Measurements from ENCODE around the gene ATG2B.

ATG2B gene

DNA sequence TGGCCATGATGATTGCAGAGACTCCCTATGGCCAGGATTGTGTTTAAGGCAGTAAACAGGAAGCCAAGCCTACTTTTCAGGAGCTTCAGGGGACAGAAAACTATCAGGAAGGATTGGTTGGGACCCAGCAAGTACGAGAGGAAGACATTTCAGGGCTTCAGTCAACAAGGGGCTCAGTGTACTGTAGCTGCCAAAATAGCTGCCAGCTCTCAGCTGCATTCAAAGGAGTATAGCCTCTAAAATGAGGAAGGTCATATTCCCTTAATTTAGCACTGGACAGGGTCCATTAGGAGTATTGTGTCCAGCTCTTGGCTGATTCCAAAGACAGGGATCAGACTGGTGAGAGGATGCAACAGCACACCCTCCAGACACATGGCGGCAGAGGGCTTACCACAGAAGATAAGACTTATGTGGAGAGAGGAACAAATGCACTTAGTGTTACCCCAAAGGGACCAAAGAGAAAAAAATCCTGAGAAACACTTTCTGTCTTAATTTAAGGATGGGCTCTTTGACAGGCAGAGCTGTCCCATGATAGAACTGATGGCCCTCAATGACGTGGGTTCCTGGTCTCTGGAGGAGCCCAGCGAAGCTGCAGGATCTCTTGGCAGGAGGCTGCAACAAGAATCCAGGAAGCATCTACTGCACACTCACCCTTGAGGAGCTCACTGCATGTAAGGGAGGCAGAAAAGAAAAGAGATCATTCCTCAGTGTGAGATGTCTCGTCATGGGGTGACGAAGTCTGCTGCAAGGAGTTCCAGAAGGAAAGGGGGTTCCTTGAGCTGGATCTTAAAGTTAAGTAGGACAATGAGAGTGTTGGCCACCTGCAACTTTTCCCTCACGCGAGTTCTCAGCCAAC is 92.3 kb downstream of the ATG2B start:
- TF ChIP-seq CTCF (IDR thresholded peaks at IDR 0.05; ENCODE audit: insufficient read depth, low read depth, low read length, missing control alignments) = no peak
- no peak overlapping the region for H3K4me3 ChIP-seq (ENCODE audit: low read length)
- DNase-seq (ENCODE audit: low read depth) = no peak

DNA sequence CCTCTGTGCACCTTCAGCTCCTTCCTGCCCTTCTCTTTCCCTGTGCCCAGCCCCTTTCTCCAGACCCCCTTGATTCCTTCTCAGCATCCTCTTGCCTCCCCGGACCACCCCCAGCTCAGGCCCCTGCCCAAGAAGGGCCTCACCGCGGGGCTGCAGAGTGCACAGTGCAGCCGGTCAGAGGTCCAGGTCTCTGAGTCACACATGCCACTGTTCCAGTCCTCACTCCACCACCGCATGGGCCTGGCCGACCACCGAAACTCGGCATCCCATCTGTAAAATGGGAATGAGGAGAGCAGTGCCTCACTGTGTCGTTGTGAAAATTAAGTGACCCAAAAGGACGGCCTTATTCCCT is 93.8 kb downstream of the ATG2B start:
- no peak for DNase-seq (ENCODE audit: low read depth)
- no peak for TF ChIP-seq CTCF (IDR thresholded peaks at IDR 0.05; ENCODE audit: insufficient read depth, low read depth, low read length, missing control alignments)
- no peak overlapping the region for H3K4me3 ChIP-seq (ENCODE audit: low read length)

GRCh38 chr14:96268431-96269358 is 94.4 kb downstream of the ATG2B start:
- DNase-seq (ENCODE audit: low read depth) = peak; percentile 96
- no peak overlapping the region for H3K4me3 ChIP-seq (ENCODE audit: low read length)
- TF ChIP-seq CTCF (IDR thresholded peaks at IDR 0.05; ENCODE audit: insufficient read depth, low read depth, low read length, missing control alignments) = no peak

- TF ChIP-seq CTCF (IDR thresholded peaks at IDR 0.05; ENCODE audit: insufficient read depth, low read depth, low read length, missing control alignments) = no peak
- H3K4me3 ChIP-seq (ENCODE audit: low read length) = no peak overlapping the region
Measured at GRCh38 chr14:96267916-96268315, 95.2 kb downstream of the ATG2B start.

DNA sequence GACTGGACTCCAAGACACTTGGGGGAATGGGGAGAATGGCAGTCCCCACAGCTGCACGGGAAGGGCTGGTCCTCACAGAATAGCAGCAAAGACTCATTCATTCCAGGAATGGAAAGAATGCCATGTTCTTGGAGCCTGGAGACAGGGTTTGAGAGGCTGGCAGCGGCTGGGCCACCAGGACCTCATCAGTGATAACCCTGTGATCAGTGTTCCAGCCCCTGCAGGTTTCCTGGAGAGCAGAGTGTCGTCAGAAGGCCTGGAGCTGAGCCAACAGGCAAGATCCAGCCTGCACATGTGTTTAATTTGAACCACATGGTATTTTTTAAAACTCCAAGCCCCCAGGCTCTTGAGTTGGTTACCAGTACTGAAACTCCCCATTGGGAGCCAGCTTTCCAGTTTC is 95.8 kb downstream of the ATG2B start:
- TF ChIP-seq CTCF (IDR thresholded peaks at IDR 0.05; ENCODE audit: insufficient read depth, low read depth, low read length, missing control alignments) = no peak
- no peak overlapping the region for H3K4me3 ChIP-seq (ENCODE audit: low read length)
- peak; percentile 96 for DNase-seq (ENCODE audit: low read depth)

More at GRCh38 chr14:96267916-96268315, 95.2 kb downstream of the ATG2B start:
- peak; percentile 68 for DNase-seq (ENCODE audit: low read depth)

DNA sequence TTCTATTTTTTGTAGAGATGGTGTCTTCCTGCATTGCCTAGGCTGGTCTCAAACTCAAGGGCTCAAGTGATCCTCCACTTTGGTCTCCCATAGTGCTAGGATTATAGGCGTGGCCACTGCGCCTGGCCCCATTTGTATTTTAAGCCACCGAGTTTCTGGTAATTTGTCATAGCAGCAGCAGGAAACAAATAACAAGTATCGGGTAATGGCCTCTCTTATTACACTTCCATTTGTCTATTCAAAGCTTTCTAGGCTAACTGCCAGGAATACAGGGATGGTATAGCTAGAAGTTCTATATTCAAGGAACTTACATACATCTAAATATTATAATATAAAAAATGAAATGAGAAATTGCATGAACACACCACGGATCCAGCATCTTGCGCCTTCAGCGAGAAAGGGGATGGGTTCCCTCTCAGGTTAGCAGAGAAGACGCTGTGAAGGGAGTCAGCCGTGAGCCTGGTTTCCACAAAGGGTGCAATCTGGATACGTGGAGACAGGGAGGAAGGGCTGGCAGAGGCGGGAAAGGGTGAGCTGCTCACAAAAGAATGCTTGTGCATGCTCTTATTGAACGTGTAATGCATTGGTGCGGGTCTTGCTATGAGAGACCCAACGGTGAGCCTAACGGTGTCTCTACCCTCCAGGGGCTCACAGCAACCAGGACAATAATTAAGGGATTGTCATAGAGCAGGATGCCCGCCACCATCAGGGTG is 97.6 kb downstream of the ATG2B start:
- no peak for DNase-seq (ENCODE audit: low read depth)

More for the DNA sequence above, 97.6 kb downstream of the ATG2B start:
- H3K4me3 ChIP-seq (ENCODE audit: low read length) = no peak overlapping the region
- TF ChIP-seq CTCF (IDR thresholded peaks at IDR 0.05; ENCODE audit: insufficient read depth, low read depth, low read length, missing control alignments) = no peak
